Breast epithelium (tissue), 3 donors: ENCODE data around the gene HBG1.

Source experiments
- CTCF ChIP-seq, 3 donors: fragments of 450-650 bp; IDR thresholded peaks; one replicate each; pipeline ENCODE4 v1.5.1; 2016 to 2017; ENCODE audit warnings: antibody characterized with exemption in 3 of 3, mild to moderate bottlenecking in 3 of 3, moderate library complexity in 3 of 3
- POLR2A ChIP-seq: fragments of 450-650 bp; IDR thresholded peaks from one replicate; pipeline ENCODE4 v1.6.1; 2016; ENCODE audit warnings: antibody characterized with exemption, mild to moderate bottlenecking, moderate library complexity
- POLR2AphosphoS5 ChIP-seq, 3 donors: sonication (generic); formaldehyde crosslinking; IDR thresholded peaks; one replicate each; pipeline ENCODE4 v1.6.1; 2017; ENCODE audit warnings: antibody characterized with exemption in 3 of 3

GRCh38 chr11:5247472-5248192, 2.0 kb downstream of the HBG1 start:
- TF ChIP-seq CTCF (IDR thresholded peaks at IDR 0.05) (no peak), POLR2AphosphoS5 (IDR thresholded peaks at IDR 0.05) (no peak), POLR2A (no peak)
